ENCODE data around the gene PMF1. TPM values are rescaled to one million over a fixed set of nuclear protein-coding genes. Genes with fewer than 3 reads are reported as not detected.
A peak's percentile ranks its signal among the peaks of the same experiment; 100 is the strongest.

The PMF1 gene
- total and polyA plus RNA-seq, 2 of the 13 experiments (the other 11 are each of a cell fraction or from before 2014, with no cell fraction given) = 72.5 to 89.0 TPM

DNA sequence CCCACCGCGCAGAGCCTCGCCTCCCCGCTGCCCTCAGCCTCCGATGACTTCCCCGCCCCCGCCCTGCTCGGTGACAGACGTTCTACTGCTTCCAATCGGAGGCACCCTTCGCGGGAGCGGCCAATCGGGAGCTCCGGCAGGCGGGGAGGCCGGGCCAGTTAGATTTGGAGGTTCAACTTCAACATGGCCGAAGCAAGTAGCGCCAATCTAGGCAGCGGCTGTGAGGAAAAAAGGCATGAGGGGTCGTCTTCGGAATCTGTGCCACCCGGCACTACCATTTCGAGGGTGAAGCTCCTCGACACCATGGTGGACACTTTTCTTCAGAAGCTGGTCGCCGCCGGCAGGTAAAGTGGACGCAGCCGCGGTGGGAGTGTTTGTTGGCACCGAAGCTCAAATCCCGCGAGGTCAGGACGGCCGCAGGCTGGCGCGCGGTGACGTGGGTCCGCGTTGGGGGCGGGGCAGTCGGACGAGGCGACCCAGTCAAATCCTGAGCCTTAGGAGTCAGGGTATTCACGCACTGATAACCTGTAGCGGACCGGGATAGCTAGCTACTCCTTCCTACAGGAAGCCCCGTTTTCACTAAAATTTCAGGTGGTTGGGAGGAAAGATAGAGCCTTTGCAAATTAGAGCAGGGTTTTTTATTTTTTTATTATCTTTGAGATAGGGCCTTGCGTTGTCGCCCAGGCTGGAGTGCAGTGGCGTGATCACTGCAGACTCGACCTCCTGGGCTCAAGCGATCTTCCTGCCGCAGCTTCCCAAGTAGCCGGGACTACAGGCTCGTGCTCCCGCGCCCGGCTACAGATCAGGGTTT is at the start of gene PMF1 (continued):
- TF ChIP-seq, protein P1, sequence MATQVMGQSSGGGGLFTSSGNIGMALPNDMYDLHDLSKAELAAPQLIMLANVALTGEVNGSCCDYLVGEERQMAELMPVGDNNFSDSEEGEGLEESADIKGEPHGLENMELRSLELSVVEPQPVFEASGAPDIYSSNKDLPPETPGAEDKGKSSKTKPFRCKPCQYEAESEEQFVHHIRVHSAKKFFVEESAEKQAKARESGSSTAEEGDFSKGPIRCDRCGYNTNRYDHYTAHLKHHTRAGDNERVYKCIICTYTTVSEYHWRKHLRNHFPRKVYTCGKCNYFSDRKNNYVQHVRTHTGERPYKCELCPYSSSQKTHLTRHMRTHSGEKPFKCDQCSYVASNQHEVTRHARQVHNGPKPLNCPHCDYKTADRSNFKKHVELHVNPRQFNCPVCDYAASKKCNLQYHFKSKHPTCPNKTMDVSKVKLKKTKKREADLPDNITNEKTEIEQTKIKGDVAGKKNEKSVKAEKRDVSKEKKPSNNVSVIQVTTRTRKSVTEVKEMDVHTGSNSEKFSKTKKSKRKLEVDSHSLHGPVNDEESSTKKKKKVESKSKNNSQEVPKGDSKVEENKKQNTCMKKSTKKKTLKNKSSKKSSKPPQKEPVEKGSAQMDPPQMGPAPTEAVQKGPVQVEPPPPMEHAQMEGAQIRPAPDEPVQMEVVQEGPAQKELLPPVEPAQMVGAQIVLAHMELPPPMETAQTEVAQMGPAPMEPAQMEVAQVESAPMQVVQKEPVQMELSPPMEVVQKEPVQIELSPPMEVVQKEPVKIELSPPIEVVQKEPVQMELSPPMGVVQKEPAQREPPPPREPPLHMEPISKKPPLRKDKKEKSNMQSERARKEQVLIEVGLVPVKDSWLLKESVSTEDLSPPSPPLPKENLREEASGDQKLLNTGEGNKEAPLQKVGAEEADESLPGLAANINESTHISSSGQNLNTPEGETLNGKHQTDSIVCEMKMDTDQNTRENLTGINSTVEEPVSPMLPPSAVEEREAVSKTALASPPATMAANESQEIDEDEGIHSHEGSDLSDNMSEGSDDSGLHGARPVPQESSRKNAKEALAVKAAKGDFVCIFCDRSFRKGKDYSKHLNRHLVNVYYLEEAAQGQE (IDR thresholded peaks at IDR 0.05; ENCODE audit: borderline replicate concordance in 1 of 2, low read depth in 1 of 2, low read length in 2 of 2) = 0 out of 4 replicates have a peak, but pooled peaks of 1 of the 2 experiments have one; percentile 24
- peak; percentile 70 for TF ChIP-seq MED1 (CRISPR knock-in tag; IDR thresholded peaks at IDR 0.05)
- TF ChIP-seq, protein P2, sequence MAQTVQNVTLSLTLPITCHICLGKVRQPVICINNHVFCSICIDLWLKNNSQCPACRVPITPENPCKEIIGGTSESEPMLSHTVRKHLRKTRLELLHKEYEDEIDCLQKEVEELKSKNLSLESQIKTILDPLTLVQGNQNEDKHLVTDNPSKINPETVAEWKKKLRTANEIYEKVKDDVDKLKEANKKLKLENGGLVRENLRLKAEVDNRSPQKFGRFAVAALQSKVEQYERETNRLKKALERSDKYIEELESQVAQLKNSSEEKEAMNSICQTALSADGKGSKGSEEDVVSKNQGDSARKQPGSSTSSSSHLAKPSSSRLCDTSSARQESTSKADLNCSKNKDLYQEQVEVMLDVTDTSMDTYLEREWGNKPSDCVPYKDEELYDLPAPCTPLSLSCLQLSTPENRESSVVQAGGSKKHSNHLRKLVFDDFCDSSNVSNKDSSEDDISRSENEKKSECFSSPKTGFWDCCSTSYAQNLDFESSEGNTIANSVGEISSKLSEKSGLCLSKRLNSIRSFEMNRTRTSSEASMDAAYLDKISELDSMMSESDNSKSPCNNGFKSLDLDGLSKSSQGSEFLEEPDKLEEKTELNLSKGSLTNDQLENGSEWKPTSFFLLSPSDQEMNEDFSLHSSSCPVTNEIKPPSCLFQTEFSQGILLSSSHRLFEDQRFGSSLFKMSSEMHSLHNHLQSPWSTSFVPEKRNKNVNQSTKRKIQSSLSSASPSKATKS (CRISPR knock-in tag; IDR thresholded peaks at IDR 0.05) = no peak
- no peak for TF ChIP-seq SSRP1 (CRISPR knock-in tag; IDR thresholded peaks at IDR 0.05)
- no peak for TF ChIP-seq HOXA7 (CRISPR knock-in tag; IDR thresholded peaks at IDR 0.05)
- TF ChIP-seq BRCA1 (CRISPR knock-in tag; IDR thresholded peaks at IDR 0.05) = peak; percentile 52; the same call in 1 of the 2 replicates
- TF ChIP-seq ZNF138 (CRISPR knock-in tag; IDR thresholded peaks at IDR 0.05; ENCODE audit: low read depth) = no peak
- TF ChIP-seq GPN1 (CRISPR knock-in tag; IDR thresholded peaks at IDR 0.05; ENCODE audit: borderline replicate concordance) = no peak
- TF ChIP-seq, protein P3, sequence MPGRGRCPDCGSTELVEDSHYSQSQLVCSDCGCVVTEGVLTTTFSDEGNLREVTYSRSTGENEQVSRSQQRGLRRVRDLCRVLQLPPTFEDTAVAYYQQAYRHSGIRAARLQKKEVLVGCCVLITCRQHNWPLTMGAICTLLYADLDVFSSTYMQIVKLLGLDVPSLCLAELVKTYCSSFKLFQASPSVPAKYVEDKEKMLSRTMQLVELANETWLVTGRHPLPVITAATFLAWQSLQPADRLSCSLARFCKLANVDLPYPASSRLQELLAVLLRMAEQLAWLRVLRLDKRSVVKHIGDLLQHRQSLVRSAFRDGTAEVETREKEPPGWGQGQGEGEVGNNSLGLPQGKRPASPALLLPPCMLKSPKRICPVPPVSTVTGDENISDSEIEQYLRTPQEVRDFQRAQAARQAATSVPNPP (CRISPR knock-in tag; IDR thresholded peaks at IDR 0.05) = peak; percentile 86
- peak; percentile 64 for TF ChIP-seq ZNF883 (CRISPR knock-in tag; IDR thresholded peaks at IDR 0.05; ENCODE audit: not compliant biosample characterization)
- peak; percentile 91; the same call in 1 of the 2 replicates for TF ChIP-seq ZNF567 (CRISPR knock-in tag; IDR thresholded peaks at IDR 0.05; ENCODE audit: borderline replicate concordance)
- TF ChIP-seq, protein P4, sequence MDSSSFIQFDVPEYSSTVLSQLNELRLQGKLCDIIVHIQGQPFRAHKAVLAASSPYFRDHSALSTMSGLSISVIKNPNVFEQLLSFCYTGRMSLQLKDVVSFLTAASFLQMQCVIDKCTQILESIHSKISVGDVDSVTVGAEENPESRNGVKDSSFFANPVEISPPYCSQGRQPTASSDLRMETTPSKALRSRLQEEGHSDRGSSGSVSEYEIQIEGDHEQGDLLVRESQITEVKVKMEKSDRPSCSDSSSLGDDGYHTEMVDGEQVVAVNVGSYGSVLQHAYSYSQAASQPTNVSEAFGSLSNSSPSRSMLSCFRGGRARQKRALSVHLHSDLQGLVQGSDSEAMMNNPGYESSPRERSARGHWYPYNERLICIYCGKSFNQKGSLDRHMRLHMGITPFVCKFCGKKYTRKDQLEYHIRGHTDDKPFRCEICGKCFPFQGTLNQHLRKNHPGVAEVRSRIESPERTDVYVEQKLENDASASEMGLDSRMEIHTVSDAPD (CRISPR knock-in tag; IDR thresholded peaks at IDR 0.05) = no peak
- TF ChIP-seq, protein P5, sequence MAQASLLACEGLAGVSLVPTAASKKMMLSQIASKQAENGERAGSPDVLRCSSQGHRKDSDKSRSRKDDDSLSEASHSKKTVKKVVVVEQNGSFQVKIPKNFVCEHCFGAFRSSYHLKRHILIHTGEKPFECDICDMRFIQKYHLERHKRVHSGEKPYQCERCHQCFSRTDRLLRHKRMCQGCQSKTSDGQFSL (CRISPR knock-in tag; IDR thresholded peaks at IDR 0.05) = peak; percentile 59; the same call in 1 of the 2 replicates
- no peak for TF ChIP-seq RBAK (CRISPR knock-in tag; IDR thresholded peaks at IDR 0.05)
- TF ChIP-seq ZNF484 (CRISPR knock-in tag; IDR thresholded peaks at IDR 0.05; ENCODE audit: borderline replicate concordance, low read depth) = no peak
- no peak for TF ChIP-seq TCF7L2 (IDR thresholded peaks at IDR 0.05; ENCODE audit: low read depth, low read length)
- TF ChIP-seq NCOA2 (CRISPR knock-in tag; IDR thresholded peaks at IDR 0.05) = peak; percentile 33
- TF ChIP-seq, protein P6, sequence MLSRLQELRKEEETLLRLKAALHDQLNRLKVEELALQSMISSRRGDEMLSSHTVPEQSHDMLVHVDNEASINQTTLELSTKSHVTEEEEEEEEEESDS (CRISPR knock-in tag; IDR thresholded peaks at IDR 0.05; ENCODE audit: borderline replicate concordance) = no peak; the same call in 1 of the 2 replicates
- TF ChIP-seq ASH2L (IDR thresholded peaks at IDR 0.05; ENCODE audit: insufficient read length, low read depth, low read length) = peak; percentile 88
- TF ChIP-seq HDAC1 (CRISPR knock-in tag; IDR thresholded peaks at IDR 0.05) = peak; percentile 91

Data from HepG2 (cell line).